PFSK-1 (cell line): Measurements from ENCODE around the gene UNC80.

Experiments used
- FOXP2 ChIP-seq: optimal IDR thresholded peaks from 2 replicates; pipeline ENCODE3; 2011; ENCODE audit warnings: borderline replicate concordance, control low read depth, inconsistent platforms; ENCODE audit not compliant: insufficient read depth; ENCODE audit errors: extremely low read length, extremely low read depth
- POLR2AphosphoS5 ChIP-seq: IDR thresholded peaks from 2 replicates; pipeline ENCODE4 v1.6.1; 2012; ENCODE audit warnings: low read depth, mild to moderate bottlenecking, control low read depth, low read length, moderate library complexity
- SIN3A ChIP-seq: IDR thresholded peaks from 2 replicates; pipeline ENCODE4 v1.6.1; 2012; ENCODE audit warnings: mild to moderate bottlenecking, low read length, moderate library complexity, borderline replicate concordance; ENCODE audit not compliant: insufficient read depth
- TAF1 ChIP-seq: IDR thresholded peaks from 2 replicates; pipeline ENCODE4 v1.6.1; 2012; ENCODE audit warnings: low read length, control low read depth, borderline replicate concordance; ENCODE audit not compliant: insufficient read depth
- TF ChIP-seq, protein P1 (sequence below), 2 experiments: IDR thresholded peaks; 2 replicates each; pipeline versions ENCODE4 v1.6.1 to v1.8.0; 2011 to 2012; ENCODE audit warnings: low read depth in 2 of 2, low read length in 2 of 2, control low read depth in 1 of 2, inconsistent platforms in 1 of 2, mild to moderate bottlenecking in 1 of 2, moderate library complexity in 1 of 2; ENCODE audit not compliant: insufficient read depth in 1 of 2

The UNC80 gene

GRCh38 chr2:209821806-209822205, 50.2 kb downstream of the UNC80 start:
- no peak for TF ChIP-seq POLR2AphosphoS5
- TF ChIP-seq SIN3A: no peak
- TF ChIP-seq TAF1: no peak
- no peak for TF ChIP-seq FOXP2
- TF ChIP-seq, protein P1, sequence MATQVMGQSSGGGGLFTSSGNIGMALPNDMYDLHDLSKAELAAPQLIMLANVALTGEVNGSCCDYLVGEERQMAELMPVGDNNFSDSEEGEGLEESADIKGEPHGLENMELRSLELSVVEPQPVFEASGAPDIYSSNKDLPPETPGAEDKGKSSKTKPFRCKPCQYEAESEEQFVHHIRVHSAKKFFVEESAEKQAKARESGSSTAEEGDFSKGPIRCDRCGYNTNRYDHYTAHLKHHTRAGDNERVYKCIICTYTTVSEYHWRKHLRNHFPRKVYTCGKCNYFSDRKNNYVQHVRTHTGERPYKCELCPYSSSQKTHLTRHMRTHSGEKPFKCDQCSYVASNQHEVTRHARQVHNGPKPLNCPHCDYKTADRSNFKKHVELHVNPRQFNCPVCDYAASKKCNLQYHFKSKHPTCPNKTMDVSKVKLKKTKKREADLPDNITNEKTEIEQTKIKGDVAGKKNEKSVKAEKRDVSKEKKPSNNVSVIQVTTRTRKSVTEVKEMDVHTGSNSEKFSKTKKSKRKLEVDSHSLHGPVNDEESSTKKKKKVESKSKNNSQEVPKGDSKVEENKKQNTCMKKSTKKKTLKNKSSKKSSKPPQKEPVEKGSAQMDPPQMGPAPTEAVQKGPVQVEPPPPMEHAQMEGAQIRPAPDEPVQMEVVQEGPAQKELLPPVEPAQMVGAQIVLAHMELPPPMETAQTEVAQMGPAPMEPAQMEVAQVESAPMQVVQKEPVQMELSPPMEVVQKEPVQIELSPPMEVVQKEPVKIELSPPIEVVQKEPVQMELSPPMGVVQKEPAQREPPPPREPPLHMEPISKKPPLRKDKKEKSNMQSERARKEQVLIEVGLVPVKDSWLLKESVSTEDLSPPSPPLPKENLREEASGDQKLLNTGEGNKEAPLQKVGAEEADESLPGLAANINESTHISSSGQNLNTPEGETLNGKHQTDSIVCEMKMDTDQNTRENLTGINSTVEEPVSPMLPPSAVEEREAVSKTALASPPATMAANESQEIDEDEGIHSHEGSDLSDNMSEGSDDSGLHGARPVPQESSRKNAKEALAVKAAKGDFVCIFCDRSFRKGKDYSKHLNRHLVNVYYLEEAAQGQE (IDR thresholded peaks at IDR 0.05; ENCODE audit: insufficient read depth in 1 of 2, low read depth in 2 of 2, low read length in 2 of 2): no peak

GRCh38 chr2:209823484-209823883, 51.9 kb downstream of the UNC80 start:
- TF ChIP-seq, protein P1 (IDR thresholded peaks at IDR 0.05; ENCODE audit: insufficient read depth in 1 of 2, low read depth in 2 of 2, low read length in 2 of 2): no peak
- no peak for TF ChIP-seq POLR2AphosphoS5
- no peak for TF ChIP-seq TAF1
- no peak for TF ChIP-seq SIN3A
- no peak for TF ChIP-seq FOXP2

GRCh38 chr2:209824391-209824790, 52.8 kb downstream of the UNC80 start:
- TF ChIP-seq TAF1: no peak
- TF ChIP-seq POLR2AphosphoS5: no peak
- TF ChIP-seq SIN3A: no peak

DNA sequence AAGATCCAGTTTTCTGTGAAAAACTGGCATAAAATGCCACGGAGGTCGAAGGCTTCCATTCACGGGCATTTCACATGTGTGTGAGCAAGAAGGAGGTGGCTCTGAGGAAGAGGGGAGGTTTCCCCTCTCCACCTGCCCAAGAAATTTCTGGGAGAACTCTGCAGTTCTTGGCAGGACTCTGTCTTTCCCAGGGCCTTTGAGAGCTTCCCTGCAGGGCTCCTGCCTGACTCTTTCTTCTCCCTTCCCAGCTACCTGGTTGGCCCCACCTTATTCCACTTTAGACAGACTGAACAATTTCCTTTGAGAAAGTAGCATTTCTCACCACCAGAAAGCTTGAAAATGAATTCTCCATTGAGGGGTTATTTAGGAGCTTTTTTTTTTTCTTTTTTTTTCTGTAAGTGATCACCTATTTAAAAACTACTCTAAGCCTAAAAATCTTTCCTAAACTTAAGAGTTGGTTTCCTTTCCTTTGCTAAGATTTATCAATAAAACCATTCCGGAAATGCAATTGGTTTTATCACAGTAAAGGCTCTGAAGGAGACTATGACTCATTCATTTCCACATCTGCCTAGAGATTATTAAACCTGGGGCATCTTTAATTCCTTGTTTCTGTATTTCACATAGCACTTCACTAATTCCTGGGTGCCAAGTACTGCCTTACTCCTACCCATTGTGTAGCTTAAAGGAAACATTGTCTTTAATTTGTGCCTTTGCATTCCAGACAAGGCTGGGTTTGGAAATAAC, 59.3 kb downstream of the UNC80 start:
- TF ChIP-seq POLR2AphosphoS5 (no peak), SIN3A (no peak), FOXP2 (no peak), TAF1 (no peak)
- TF ChIP-seq, protein P1 (IDR thresholded peaks at IDR 0.05; ENCODE audit: insufficient read depth in 1 of 2, low read depth in 2 of 2, low read length in 2 of 2): no peak

GRCh38 chr2:209834767-209835166, 63.1 kb downstream of the UNC80 start:
- TF ChIP-seq, protein P1 (IDR thresholded peaks at IDR 0.05; ENCODE audit: insufficient read depth in 1 of 2, low read depth in 2 of 2, low read length in 2 of 2): no peak
- TF ChIP-seq POLR2AphosphoS5: no peak
- no peak for TF ChIP-seq FOXP2
- TF ChIP-seq SIN3A: no peak
- no peak for TF ChIP-seq TAF1
